Nephron (organoid): Measurements from ENCODE around the gene CHIC2.

Source experiments
- H3K27ac Mint-ChIP-seq, 3 experiments: 2 replicates each; pipeline ENCODE4 v1.8.0; 2020; ENCODE audit warnings: mixed read lengths in 3 of 3, mild to moderate bottlenecking in 2 of 3, moderate library complexity in 1 of 3
- H3K27me3 Mint-ChIP-seq: 2 replicates; pipeline ENCODE4 v1.8.0; 2021; ENCODE audit warnings: low read depth, mild to moderate bottlenecking, moderate library complexity, mixed read lengths
- H3K36me3 Mint-ChIP-seq: 2 replicates; pipeline ENCODE4 v1.8.0; 2020; ENCODE audit warnings: low read depth, mixed read lengths
- H3K4me1 Mint-ChIP-seq: 2 replicates; pipeline ENCODE4 v1.8.0; 2020; ENCODE audit warnings: mixed read lengths
- H3K4me3 Mint-ChIP-seq, 3 experiments: 2 replicates each; pipeline ENCODE4 v1.8.0; 2020; ENCODE audit warnings: mild to moderate bottlenecking in 3 of 3, mixed read lengths in 3 of 3, moderate library complexity in 2 of 3
- H3K9me3 Mint-ChIP-seq: 2 replicates; pipeline ENCODE4 v1.8.0; 2020; ENCODE audit warnings: mixed read lengths
- CTCF ChIP-seq, 3 experiments: fragments of 200-600 bp; sonication (generic); IDR thresholded peaks; one replicate each; pipeline ENCODE4 v1.5.0; 2021; ENCODE audit warnings: antibody characterized with exemption in 3 of 3; ENCODE audit not compliant: unreplicated experiment in 3 of 3

CHIC2 gene

GRCh38 chr4:54065282-54066087 is 1.1 kb upstream of the CHIC2 start:
- Mint-ChIP-seq H3K4me1 (peaks cover 34% of the 10 kb centered on the region), H3K4me3 (peak overlapping the region; percentile 84 to 96 (median 92)), H3K27ac (peak overlapping the region; percentile 78 to 93 (median 84)), H3K36me3 (no peaks in the 10 kb centered on the region), H3K27me3 (no peaks in the 10 kb centered on the region), H3K9me3 (peaks cover 3% of the 10 kb centered on the region)
- TF ChIP-seq CTCF (IDR thresholded peaks at IDR 0.05; ENCODE audit: unreplicated experiment in 3 of 3) = no peak

- Mint-ChIP-seq H3K27me3 (no peaks in the 10 kb centered on the region), H3K27ac (peak overlapping the region; percentile 84 to 93 (median 92)), H3K9me3 (no peaks in the 10 kb centered on the region), H3K4me1 (peaks cover 42% of the 10 kb centered on the region), H3K4me3 (peak overlapping the region; percentile 96 to 97 (median 97)), H3K36me3 (no peaks in the 10 kb centered on the region)
- TF ChIP-seq CTCF (IDR thresholded peaks at IDR 0.05; ENCODE audit: unreplicated experiment in 3 of 3) = no peak
Measured at GRCh38 chr4:54063737-54064316, 578 bp downstream of the CHIC2 start.

GRCh38 chr4:54063229-54063628 is 1.2 kb downstream of the CHIC2 start:
- Mint-ChIP-seq H3K9me3 (no peaks in the 10 kb centered on the region), H3K4me1 (peaks cover 45% of the 10 kb centered on the region), H3K4me3 (peak overlapping the region; percentile 96 to 97 (median 97)), H3K27me3 (no peaks in the 10 kb centered on the region), H3K36me3 (no peaks in the 10 kb centered on the region), H3K27ac (peak overlapping the region; percentile 84 to 93 (median 92))
- TF ChIP-seq CTCF (IDR thresholded peaks at IDR 0.05; ENCODE audit: unreplicated experiment in 3 of 3) = no peak

- Mint-ChIP-seq H3K36me3 (no peaks in the 10 kb centered on the region), H3K9me3 (no peaks in the 10 kb centered on the region), H3K4me1 (peaks cover 46% of the 10 kb centered on the region), H3K4me3 (peak overlapping the region; percentile 96 to 97 (median 97)), H3K27ac (peak overlapping the region in 2 of 3 experiments; percentile 65 to 67), H3K27me3 (no peaks in the 10 kb centered on the region)
- no peak for TF ChIP-seq CTCF (IDR thresholded peaks at IDR 0.05; ENCODE audit: unreplicated experiment in 3 of 3)
Measured at GRCh38 chr4:54062392-54062791, 2.0 kb downstream of the CHIC2 start.

GRCh38 chr4:54061873-54062272 is 2.5 kb downstream of the CHIC2 start:
- H3K4me1 Mint-ChIP-seq = peaks cover 44% of the 10 kb centered on the region
- no peak overlapping the region for H3K27ac Mint-ChIP-seq
- H3K36me3 Mint-ChIP-seq = no peaks in the 10 kb centered on the region
- peak overlapping the region; percentile 75 to 96 (median 76) for H3K4me3 Mint-ChIP-seq
- TF ChIP-seq CTCF (IDR thresholded peaks at IDR 0.05; ENCODE audit: unreplicated experiment in 3 of 3) = no peak
- H3K9me3 Mint-ChIP-seq = no peaks in the 10 kb centered on the region
- no peaks in the 10 kb centered on the region for H3K27me3 Mint-ChIP-seq
